ENCODE results near the gene SEPTIN3.

SEPTIN3 gene

DNA sequence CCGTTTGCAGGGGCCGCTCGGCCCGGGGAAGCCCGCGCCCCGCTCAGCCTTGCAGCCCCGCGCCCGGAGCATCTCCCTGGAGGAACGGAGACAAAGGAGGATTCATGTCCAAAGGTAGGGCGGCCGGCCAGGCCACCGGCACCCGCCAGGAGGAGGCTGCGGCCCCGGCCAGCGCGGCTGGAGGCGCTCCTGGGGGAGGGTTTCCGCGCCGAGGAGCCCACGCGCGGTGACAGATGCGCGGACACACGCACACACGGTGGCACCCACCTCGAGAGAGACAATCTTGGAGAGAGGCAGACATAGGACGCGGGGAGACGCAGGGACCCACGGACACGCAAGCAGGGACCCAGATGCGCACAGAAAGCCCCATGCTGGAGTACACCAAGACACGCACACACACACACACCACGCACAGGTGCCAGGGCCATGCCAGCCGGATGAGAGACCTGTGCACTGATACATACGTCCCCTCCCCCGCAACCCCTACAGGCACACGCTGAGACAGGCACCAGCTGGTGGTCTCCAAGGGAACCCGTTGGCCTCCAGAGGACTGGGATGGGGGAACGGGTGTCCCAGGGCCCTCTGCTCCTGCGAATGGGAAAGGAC, 7.8 kb downstream of the SEPTIN3 start:
- DNase-seq (ENCODE audit: low read depth), result no peak

DNA sequence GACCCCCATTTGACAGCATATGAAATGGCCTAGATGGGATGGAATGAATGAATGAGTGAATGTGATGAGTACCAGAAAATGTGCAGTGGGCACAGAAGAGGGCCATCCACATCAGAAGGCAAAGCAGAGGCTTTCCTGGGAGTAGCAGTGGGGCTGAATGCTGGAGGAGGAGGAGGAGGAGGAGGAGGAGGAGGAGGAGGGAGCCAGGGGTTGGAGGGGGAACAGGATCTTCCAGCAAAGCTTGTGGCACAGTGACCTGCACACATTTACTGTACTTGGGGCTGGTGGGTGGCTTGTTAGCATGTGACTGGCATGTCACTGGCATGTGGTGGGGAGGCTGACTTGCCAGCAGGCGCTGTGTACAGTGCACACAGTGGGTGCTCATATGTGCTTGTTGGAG, 9.5 kb downstream of the SEPTIN3 start:
- DNase-seq (ENCODE audit: low read depth), result no peak

DNA sequence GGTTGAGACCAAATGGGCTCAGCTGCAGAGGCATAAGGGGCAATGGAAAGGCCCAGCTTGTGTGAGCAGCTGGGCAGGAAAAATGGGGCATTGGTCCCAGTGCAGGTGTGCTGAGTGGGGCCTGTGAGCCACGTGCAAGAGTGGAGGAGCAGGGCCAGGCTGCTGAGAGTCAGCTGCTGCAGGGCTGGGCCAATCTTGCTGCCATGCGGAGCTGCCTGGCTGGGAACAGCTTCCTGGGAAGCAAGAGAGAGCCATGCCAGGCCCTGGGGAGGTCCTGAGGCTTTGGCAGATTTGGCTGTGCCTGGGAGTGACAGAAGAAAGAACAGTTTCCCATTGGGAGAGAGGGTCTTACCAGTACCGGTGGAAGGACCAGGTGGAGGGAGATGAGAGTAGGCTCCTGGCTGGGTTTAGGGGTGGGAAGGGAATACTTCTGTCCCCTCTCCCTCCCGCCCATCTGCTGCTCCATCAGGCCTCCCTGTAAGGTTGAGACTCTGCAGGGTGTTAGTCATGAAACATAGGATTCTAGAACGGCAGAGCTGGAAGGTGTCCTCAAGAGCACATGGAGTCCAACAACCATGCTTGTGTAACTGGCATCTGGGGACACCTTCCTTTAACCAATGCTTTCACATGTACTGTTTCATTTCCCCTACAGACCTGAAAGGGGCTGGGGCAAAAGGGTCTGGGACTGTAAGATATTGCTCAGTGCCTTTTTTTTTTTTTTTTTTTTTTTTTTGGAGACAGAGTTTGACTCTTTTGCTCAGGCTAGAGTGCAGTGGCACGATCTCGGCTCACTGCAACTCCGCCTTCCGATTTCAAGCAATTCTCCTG, 10.4 kb downstream of the SEPTIN3 start:
- no peak for DNase-seq (ENCODE audit: low read depth)

DNA sequence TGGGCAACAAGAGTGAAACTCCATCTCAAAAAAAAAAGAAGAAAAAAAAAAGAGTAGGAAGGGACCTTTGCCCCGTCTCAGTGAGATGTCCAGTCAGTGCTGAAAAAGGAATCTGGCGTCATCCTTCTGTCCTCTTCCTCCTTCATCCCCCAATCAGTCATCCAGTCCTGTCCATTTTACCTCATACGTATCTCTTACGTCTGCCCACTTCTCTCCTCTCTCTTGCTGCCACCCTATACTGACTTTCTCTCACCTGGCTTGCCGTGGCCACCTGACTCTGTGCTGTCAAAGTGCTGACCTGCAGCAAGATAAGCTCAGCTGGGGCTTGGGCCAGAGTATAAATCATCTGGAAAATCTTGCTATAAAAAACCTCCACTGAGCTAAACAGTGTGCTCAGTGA, 13.6 kb downstream of the SEPTIN3 start:
- no peak for DNase-seq (ENCODE audit: low read depth)

DNA sequence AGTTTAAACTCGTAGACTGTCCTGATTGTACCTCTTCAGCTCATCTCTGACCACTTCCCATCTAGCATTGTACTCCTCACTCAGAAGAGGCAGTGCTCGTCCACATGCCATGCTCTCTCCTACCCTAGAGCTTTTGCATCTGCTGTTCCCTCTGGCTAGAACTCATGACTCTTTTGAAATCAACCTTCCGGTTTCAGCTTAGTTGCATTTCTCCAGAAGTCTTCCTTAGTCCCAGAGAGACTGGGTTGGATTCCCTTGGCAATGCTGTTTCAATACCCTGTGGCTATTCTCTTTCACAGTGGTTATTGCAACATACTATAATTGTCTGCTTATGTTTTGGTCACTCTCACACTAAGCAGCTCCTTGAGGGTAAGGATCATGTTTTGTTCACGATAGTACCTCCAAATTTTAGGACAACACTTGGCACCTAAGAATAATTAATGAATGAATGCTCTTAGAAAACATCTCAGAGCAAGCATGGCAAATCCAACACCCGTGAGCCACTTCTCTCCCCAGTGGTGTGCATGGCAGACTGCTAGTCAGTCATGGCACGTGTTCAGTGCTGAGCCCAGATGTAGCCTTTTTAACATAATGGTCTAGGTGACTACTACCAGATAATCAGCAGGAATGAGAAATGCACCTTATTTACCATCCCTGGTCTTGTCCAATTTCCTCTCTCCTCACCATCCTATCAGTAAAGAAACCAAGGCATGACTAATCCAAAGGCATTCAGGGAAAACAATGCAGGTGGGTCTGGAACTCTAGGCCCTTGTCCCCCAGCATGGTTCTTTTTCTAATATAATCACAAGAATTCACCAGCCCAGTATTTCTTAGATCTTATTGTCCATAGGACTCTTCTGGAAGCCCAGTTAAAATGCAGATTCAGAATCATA, 14.5 kb downstream of the SEPTIN3 start:
- DNase-seq (ENCODE audit: low read depth), result no peak

DNA sequence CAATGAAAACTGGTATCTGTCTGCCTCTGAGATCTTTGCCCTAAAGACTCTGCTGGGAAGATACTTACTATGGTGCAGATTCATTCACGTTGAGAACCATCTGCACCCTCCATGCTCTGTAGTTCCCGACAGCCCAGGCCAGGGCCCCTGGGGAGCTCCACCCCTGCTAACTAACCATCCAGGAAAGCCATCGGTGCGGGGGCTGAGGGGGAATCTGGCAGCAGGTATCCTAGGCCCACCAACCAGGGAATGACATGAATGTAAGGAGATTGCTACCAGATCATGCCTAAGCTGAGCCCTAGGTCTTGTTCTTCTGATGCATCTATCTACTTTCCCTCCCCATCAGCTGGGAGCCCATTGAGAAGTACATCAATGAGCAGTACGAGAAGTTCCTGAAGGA, 18.0 kb downstream of the SEPTIN3 start:
- no peak for DNase-seq (ENCODE audit: low read depth)

DNA sequence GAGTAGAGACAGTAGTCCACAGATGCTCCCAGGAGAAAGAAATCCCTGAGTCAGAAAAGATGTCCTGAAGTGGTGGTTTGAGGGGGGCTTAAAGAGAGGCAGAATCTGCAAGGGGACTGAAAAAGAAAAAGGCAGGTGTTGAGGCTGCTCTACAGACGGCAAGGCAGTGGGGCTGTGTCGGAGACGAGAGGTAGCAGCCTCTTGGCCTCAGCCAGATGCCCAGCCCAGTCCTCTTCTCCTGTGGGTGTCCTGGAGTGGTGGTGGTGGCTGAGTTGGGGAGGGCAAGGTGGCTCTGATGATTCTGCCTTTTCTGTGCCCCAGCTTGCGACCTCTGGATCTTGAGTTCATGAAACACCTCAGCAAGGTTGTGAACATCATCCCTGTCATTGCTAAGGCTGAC, 20.0 kb downstream of the SEPTIN3 start:
- DNase-seq (ENCODE audit: low read depth), result no peak

DNA sequence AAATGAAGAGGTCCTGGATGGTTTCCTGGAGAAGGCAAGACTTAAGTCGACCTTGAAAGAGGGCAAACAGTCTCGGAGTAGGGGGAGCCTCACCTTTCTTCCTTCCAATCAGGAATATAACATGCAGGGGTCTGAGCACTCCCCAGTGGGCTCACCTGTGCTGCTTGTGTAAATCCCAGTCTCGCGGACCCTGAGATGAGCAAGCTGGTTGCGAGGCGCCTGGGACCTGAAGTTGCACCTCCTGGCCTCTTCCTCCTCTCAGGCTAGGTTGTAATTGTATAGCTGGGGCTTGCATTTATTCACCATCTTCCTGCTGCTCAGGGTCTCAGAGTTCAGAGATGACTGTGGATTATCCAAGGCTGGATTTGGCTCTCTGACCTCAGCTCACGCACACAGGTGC, 21.9 kb downstream of the SEPTIN3 start:
- no peak for DNase-seq (ENCODE audit: low read depth)

DNA sequence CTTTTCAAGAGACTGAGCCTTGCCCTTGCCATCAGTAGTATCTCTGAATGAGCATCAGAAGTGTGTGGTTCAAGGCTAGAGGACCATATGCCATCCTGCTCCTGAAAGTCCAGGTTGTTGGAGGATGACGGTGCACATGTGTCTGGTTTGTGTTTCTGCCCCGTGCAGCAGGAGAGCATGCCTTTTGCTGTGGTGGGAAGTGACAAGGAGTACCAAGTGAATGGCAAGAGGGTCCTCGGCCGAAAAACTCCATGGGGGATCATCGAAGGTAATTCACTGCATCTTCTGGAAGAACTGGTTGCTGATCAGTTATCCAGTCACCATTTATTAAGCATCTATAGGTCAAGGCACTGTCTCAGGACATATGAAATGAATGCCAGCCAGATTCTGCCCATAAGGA, 23.3 kb downstream of the SEPTIN3 start:
- no peak for DNase-seq (ENCODE audit: low read depth)

DNA sequence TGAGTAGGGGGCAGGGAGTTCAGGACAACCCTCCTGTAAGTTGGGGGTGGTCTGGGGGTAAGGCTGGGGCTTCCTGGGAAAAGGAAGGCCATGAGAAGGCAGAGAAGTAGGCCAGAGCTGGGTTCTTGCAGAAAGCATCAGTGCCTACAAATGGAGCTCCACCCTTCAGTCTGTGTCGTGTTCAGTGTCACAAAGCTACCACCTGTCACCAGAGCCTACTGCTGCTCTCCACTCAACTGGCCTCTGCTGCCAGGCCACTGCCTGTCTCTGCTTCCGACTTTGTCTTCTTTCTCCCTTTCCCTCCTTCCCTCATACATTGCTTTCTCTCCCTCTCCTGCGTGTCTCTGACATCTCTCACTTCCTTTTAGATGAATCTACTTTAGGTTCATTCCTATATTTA, 26.0 kb downstream of the SEPTIN3 start:
- no peak for DNase-seq (ENCODE audit: low read depth)

DNA sequence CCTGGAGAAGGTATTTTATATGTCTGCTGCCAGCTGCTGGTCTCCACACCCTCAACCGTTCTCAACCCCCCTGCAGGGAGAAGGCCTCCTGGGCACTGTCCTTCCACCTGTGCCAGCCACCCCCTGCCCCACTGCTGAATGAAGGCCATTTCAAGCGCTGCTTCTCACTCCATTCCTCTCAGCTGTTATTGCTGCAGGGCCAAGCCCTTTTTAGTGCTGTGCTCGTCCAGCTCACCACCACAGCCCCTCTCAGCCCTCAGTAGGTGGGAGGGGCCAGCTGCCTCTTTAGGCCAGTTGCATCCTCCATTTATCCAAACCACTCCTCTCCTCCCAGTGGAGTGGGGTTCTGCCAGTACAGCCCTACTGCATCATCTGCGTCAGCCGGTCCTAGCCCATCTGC, 27.6 kb downstream of the SEPTIN3 start:
- DNase-seq (ENCODE audit: low read depth), result no peak

DNA sequence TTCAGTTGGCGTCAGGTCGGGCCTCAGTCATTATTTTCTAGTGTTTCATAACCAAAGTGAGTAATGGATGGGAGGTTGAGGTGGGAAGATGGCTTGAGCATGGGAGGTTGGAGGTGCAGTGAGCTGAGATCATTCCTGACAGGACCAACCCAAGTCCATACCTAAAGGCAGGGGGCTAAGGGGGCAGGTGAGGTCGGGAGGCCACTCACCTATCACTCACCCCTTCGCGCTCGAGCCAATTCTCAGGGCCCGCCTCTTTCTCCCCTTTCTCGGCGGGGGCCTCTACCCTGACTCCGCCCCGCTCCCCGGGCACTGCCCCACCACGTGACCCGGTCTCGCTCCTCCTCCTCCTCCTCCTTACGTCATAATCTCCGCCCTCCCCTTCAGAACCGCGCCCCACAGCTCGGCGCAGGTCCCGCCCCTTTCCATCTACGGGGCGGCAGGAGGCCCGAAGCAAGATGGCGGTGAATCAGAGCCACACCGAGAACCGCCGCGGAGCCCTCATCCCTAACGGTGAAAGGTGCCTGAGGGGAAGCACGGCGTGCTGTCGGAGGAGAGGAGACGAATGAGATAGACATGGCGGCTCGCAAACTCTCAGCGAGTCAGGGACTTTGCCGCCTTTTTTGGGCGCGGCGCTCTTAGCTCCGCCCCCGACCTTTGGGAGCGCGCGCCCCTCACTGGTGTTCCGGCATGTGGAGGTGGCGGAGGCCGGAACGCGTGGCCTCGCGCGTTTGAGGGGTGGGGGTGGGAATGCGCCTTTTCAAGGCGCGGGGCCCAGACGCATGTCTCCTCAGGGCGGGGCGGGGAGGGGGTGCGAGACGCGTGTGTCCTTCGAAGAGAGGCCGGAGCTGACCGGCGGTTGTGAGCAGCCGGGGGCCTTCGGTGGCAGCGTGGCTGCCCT, 29.4 kb downstream of the SEPTIN3 start, which contains the start of gene WBP2NL:
Gene WBP2NL, plus strand, starts transcription at position 428 of the 901 bp plus-strand sequence. Its CDS starts 31 bp downstream, at position 459.
- peak; percentile 77 for DNase-seq (ENCODE audit: low read depth)

DNA sequence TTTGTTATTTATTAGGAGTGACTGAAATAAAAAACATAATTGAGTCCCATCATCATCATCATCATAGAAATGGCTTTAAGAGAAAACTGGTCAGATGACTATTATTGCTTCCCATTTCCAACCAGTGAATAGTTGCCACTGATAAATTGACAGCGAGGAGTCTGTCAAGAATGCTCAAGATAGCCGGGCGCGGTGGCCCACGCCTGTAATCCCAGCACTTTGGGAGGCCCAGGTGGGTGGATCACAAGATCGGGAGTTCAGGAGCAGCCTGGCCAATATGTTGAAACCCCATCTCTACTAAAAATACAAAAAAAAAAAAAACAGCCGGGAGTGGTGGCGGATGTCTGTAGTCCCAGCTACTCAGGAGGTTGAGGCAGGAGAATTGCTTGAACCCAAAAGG, 31.2 kb downstream of the SEPTIN3 start:
- DNase-seq (ENCODE audit: low read depth), result no peak

DNA sequence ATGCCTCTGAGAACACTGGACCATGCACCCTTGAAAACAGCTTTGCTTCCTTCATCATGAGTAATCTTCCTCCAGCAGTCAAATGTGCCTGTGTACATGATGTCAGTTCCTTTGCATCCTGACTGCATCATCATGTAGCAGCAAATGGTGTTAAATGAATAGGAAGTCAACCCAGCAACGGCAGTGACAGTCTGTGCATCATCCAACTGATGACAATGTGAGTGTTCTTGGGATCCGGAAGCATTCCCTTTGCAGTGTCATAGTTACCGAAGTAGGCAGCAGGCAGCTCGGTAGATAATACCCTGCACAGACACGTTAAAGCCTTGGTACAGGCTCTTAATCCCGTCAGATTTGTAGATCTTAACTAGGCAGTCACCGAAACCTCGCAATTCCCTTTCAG, 31.9 kb downstream of the SEPTIN3 start:
- no peak for DNase-seq (ENCODE audit: low read depth)

DNA sequence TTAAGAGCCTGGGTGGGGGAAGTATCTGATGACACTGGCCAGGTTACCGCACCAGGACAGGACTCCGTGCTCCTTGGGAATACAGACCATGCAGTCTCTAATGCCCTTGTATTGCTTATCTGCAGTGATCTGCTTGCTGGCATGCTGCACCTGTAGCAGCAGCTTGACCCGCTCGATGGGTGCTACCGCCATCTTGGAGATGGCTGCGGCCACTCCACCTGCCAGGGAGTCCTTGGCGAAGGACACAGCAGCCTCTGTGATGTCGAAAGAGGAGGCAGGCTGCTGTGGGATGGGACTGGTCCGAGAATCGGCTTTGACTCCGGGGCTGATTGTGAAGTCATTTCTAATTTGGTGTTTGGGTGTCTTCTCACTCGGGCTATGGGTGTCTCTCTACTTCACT, 32.5 kb downstream of the SEPTIN3 start:
- no peak for DNase-seq (ENCODE audit: low read depth)

DNA sequence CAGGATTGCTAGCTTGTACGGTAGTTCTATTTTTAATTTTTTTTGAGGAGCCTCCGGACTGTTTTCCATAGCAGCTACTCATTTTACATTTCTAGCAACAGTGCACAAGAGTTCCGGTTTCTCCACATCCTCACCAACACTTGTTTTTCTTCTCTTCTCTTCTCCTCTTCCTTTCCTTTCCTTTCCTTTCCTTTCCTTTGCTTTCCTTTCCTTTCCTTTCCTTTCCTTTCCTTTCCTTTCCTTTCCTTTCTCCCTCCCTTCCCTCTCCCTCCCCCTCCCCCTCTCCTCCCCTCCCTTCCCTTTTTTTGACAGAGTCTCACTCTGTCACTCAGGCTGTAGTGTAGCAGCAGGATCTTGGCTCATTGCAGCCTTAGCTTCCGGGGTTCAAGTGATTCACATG, 38.7 kb downstream of the SEPTIN3 start:
- DNase-seq (ENCODE audit: low read depth), result no peak

DNA sequence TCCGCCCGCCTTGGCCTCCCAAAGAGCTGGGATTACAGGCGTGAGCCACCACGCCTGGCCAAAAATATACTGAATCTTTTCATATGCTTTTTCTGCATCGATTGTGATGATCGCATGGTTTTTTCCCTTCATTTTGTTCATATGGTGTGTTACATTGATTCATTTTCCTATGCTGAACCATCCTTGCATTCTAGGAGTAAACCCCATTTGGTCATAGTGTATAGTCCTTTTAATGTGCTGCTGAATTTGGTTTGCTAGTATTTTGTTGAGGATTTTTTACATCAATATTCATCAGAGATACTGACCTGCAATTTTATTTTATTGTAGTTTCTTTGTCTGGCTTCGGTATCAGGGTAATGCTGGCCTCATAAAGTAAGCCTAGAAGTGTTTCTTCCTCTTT, 41.5 kb downstream of the SEPTIN3 start:
- no peak for DNase-seq (ENCODE audit: low read depth)

DNA sequence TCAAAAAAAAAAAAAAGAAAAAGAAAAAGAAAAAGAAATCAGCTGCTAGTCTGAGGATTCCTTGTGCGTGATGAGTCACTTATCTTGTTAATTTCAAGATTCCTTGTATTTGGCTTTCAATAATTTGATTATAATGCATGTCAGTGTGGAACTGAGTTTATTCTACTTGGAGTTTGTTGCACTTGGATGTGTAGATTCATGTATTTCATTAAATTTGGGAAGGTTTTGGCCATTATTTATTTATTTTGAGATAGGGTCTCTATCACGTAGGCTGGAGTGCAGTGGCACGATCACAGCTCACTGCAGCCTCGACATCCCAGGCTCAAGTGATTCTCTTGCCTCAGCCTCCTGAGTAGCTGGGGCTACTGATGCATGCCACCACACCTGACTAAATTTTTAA, 44.1 kb downstream of the SEPTIN3 start:
- no peak for DNase-seq (ENCODE audit: low read depth)

DNA sequence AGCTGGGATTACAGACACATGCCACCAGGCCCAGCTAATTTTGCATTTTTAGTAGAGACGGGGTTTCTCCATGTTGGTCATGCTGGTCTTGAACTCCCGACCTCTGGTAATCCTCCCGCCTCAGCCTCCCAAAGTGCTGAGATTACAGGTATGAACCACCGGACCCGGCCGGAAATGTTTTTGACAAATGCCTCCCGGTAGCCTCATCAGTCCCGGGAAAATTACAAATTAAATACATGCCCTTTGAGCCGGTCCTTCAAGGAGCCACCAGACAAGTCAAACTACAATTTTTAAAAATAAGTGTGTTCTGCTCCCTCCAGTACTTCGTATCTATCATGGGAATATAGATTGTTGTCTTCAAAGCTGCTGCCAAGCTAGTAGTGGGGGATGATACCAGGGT, 46.9 kb downstream of the SEPTIN3 start:
- no peak for DNase-seq (ENCODE audit: low read depth)

DNA sequence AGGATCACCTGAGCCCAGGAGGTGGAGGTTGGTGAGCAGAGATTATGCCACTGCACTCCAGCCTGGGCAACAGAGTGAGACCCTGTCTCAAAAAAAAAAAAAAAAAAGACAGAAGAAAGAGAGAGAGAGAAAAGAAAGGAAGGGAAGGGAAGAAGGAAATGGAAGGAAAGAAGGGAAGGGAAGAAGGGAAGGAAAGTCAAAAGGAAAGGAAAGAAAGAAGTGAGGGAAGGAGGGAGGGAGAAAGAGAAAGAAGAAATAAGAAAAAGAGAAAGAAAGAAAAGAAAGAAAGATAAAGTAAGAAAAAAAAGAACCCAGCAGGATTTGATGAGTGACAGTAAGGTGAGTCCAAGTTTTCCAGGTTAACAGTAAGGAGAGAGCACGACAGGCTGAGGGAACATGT, 49.0 kb downstream of the SEPTIN3 start:
- no peak for DNase-seq (ENCODE audit: low read depth)
